Activated T-helper 17 cell treated with anti-CD3 and anti-CD28 coated beads, Interleukin-2, amount 50 U/mL, for 72 hours (primary cell): ENCODE data around the gene SLC1A2. TPM values are rescaled to one million over a fixed set of nuclear protein-coding genes. Genes with fewer than 3 reads are reported as not detected.
A peak's percentile ranks its signal among the peaks of the same experiment; 100 is the strongest.

Experiments
- ATAC-seq: fragments of 150-1000 bp; cut with Tn5 transposase; replicated peaks from 2 replicates; pipeline ENCODE4 v1.10.0; 2021; ENCODE audit warnings: mild to moderate bottlenecking, moderate library complexity
- H3K27ac Mint-ChIP-seq: one replicate; pipeline ENCODE4 v1.8.0; 2022; ENCODE audit warnings: mixed read lengths
- H3K27me3 Mint-ChIP-seq: one replicate; pipeline ENCODE4 v1.8.0; 2022; ENCODE audit warnings: mixed read lengths
- H3K36me3 Mint-ChIP-seq: one replicate; pipeline ENCODE4 v1.8.0; 2022; ENCODE audit warnings: low read depth, mild to moderate bottlenecking, mixed read lengths
- H3K4me1 Mint-ChIP-seq: one replicate; pipeline ENCODE4 v1.8.0; 2022; ENCODE audit warnings: mixed read lengths
- H3K4me3 Mint-ChIP-seq: one replicate; pipeline ENCODE4 v1.8.0; 2022; ENCODE audit warnings: mild to moderate bottlenecking, mixed read lengths
- H3K9me3 Mint-ChIP-seq: one replicate; pipeline ENCODE4 v1.8.0; 2022; ENCODE audit warnings: mixed read lengths
- total RNA-seq, 2 donors: library from RNA; stranded (reverse); gene quantifications; one replicate each; pipeline ENCODE4 v1.2.3, GENCODE V29; 2022

SLC1A2 gene
- total RNA-seq, 2 donors from 2014 or later = not detected

GRCh38 chr11:35305670-35306382 is 113.5 kb downstream of the SLC1A2 start:
- H3K36me3 Mint-ChIP-seq = no peaks in the 10 kb centered on the region
- no peak for ATAC-seq
- H3K4me3 Mint-ChIP-seq = peak overlapping the region; percentile 27
- H3K27ac Mint-ChIP-seq = peak overlapping the region; percentile 18
- peaks cover 5% of the 10 kb centered on the region for H3K9me3 Mint-ChIP-seq
- H3K4me1 Mint-ChIP-seq = peaks cover 13% of the 10 kb centered on the region
- no peaks in the 10 kb centered on the region for H3K27me3 Mint-ChIP-seq

- Mint-ChIP-seq H3K4me3 (peak overlapping the region; percentile 27), H3K36me3 (no peaks in the 10 kb centered on the region), H3K9me3 (peaks cover 5% of the 10 kb centered on the region), H3K4me1 (peaks cover 13% of the 10 kb centered on the region), H3K27ac (peak overlapping the region; percentile 18), H3K27me3 (no peaks in the 10 kb centered on the region)
- no peak for ATAC-seq
Observed at GRCh38 chr11:35304900-35305460, 114.4 kb downstream of the SLC1A2 start.

GRCh38 chr11:35304386-35304775 is 115.0 kb downstream of the SLC1A2 start:
- ATAC-seq = peak; percentile 56
- no peaks in the 10 kb centered on the region for H3K36me3 Mint-ChIP-seq
- peaks cover 5% of the 10 kb centered on the region for H3K9me3 Mint-ChIP-seq
- H3K4me3 Mint-ChIP-seq = no peak overlapping the region
- no peaks in the 10 kb centered on the region for H3K27me3 Mint-ChIP-seq
- H3K4me1 Mint-ChIP-seq = peaks cover 13% of the 10 kb centered on the region
- no peak overlapping the region for H3K27ac Mint-ChIP-seq

- H3K27me3 Mint-ChIP-seq = no peaks in the 10 kb centered on the region
- peaks cover 5% of the 10 kb centered on the region for H3K9me3 Mint-ChIP-seq
- peaks cover 13% of the 10 kb centered on the region for H3K4me1 Mint-ChIP-seq
- no peak for ATAC-seq
- no peak overlapping the region for H3K27ac Mint-ChIP-seq
- no peaks in the 10 kb centered on the region for H3K36me3 Mint-ChIP-seq
- H3K4me3 Mint-ChIP-seq = no peak overlapping the region
Observed at GRCh38 chr11:35303596-35304385, 115.6 kb downstream of the SLC1A2 start.

GRCh38 chr11:35302398-35302797 is 117.0 kb downstream of the SLC1A2 start:
- no peak overlapping the region for H3K4me3 Mint-ChIP-seq
- peaks cover 13% of the 10 kb centered on the region for H3K4me1 Mint-ChIP-seq
- H3K9me3 Mint-ChIP-seq = peaks cover 5% of the 10 kb centered on the region
- H3K27ac Mint-ChIP-seq = no peak overlapping the region
- H3K36me3 Mint-ChIP-seq = no peaks in the 10 kb centered on the region
- ATAC-seq = no peak
- peaks cover under 1% of the 10 kb centered on the region for H3K27me3 Mint-ChIP-seq

GRCh38 chr11:35298369-35298768 is 121.0 kb downstream of the SLC1A2 start:
- Mint-ChIP-seq H3K36me3 (no peaks in the 10 kb centered on the region), H3K4me1 (no peaks in the 10 kb centered on the region), H3K9me3 (peaks cover 5% of the 10 kb centered on the region), H3K4me3 (no peak overlapping the region), H3K27me3 (peaks cover 3% of the 10 kb centered on the region), H3K27ac (no peak overlapping the region)
- ATAC-seq = no peak

GRCh38 chr11:35295751-35296150 is 123.6 kb downstream of the SLC1A2 start:
- Mint-ChIP-seq H3K9me3 (no peaks in the 10 kb centered on the region), H3K36me3 (no peaks in the 10 kb centered on the region), H3K27ac (no peak overlapping the region), H3K27me3 (peaks cover 3% of the 10 kb centered on the region), H3K4me3 (no peak overlapping the region), H3K4me1 (peaks cover 12% of the 10 kb centered on the region)
- no peak for ATAC-seq

- no peak for ATAC-seq
- H3K4me1 Mint-ChIP-seq = peaks cover 17% of the 10 kb centered on the region
- no peak overlapping the region for H3K4me3 Mint-ChIP-seq
- H3K27me3 Mint-ChIP-seq = peaks cover 3% of the 10 kb centered on the region
- no peak overlapping the region for H3K27ac Mint-ChIP-seq
- H3K9me3 Mint-ChIP-seq = no peaks in the 10 kb centered on the region
- no peaks in the 10 kb centered on the region for H3K36me3 Mint-ChIP-seq
Observed at GRCh38 chr11:35293699-35294098, 125.7 kb downstream of the SLC1A2 start.

- Mint-ChIP-seq H3K36me3 (no peaks in the 10 kb centered on the region), H3K9me3 (no peaks in the 10 kb centered on the region), H3K4me3 (peak overlapping the region; percentile 49), H3K27ac (peak overlapping the region; percentile 29), H3K4me1 (peaks cover 17% of the 10 kb centered on the region), H3K27me3 (peaks cover 3% of the 10 kb centered on the region)
- ATAC-seq = peak; percentile 77
Observed at GRCh38 chr11:35293035-35293434, 126.3 kb downstream of the SLC1A2 start.

- ATAC-seq = peak; percentile 50
- peaks cover 1% of the 10 kb centered on the region for H3K27me3 Mint-ChIP-seq
- no peaks in the 10 kb centered on the region for H3K9me3 Mint-ChIP-seq
- H3K4me1 Mint-ChIP-seq = peaks cover 17% of the 10 kb centered on the region
- H3K27ac Mint-ChIP-seq = peak overlapping the region; percentile 69
- no peaks in the 10 kb centered on the region for H3K36me3 Mint-ChIP-seq
- H3K4me3 Mint-ChIP-seq = peak overlapping the region; percentile 49
Observed at GRCh38 chr11:35292279-35292678, 127.1 kb downstream of the SLC1A2 start.

- Mint-ChIP-seq H3K9me3 (no peaks in the 10 kb centered on the region), H3K27ac (no peak overlapping the region), H3K27me3 (no peaks in the 10 kb centered on the region), H3K4me3 (no peak overlapping the region), H3K4me1 (peaks cover 17% of the 10 kb centered on the region), H3K36me3 (no peaks in the 10 kb centered on the region)
- ATAC-seq = no peak
Observed at GRCh38 chr11:35290876-35291275, 128.5 kb downstream of the SLC1A2 start.

- H3K27ac Mint-ChIP-seq = no peak overlapping the region
- no peaks in the 10 kb centered on the region for H3K27me3 Mint-ChIP-seq
- ATAC-seq = no peak
- peaks cover 17% of the 10 kb centered on the region for H3K4me1 Mint-ChIP-seq
- H3K9me3 Mint-ChIP-seq = no peaks in the 10 kb centered on the region
- H3K36me3 Mint-ChIP-seq = no peaks in the 10 kb centered on the region
- no peak overlapping the region for H3K4me3 Mint-ChIP-seq
Observed at GRCh38 chr11:35289821-35290220, 129.5 kb downstream of the SLC1A2 start.

- Mint-ChIP-seq H3K4me1 (peaks cover 17% of the 10 kb centered on the region), H3K4me3 (peak overlapping the region; percentile 15), H3K27ac (no peak overlapping the region), H3K27me3 (no peaks in the 10 kb centered on the region), H3K9me3 (no peaks in the 10 kb centered on the region), H3K36me3 (no peaks in the 10 kb centered on the region)
- ATAC-seq = peak; percentile 73
Observed at GRCh38 chr11:35288817-35289541, 130.4 kb downstream of the SLC1A2 start.

- Mint-ChIP-seq H3K27me3 (no peaks in the 10 kb centered on the region), H3K27ac (no peak overlapping the region), H3K4me1 (peaks cover 17% of the 10 kb centered on the region), H3K9me3 (no peaks in the 10 kb centered on the region), H3K36me3 (no peaks in the 10 kb centered on the region), H3K4me3 (no peak overlapping the region)
- ATAC-seq = no peak
Observed at GRCh38 chr11:35288309-35288708, 131.0 kb downstream of the SLC1A2 start.
